RKO (cell line): ENCODE measurements around the gene MGAT2.
"Not testable (repeated sequence)": the region's sequence is repeated elsewhere in the genome, so short reads cannot be mapped to it uniquely, and the experiment has no call there.

Experiments used
- DNase-seq: peaks from one replicate; pipeline ENCODE4 v3.0.0-alpha.2; 2016; ENCODE audit warnings: low spot score

Gene MGAT2

GRCh38 chr14:49612671-49613070 lies 7.9 kb upstream of the MGAT2 start:
- no peak for DNase-seq

- DNase-seq, result no peak
Observed at GRCh38 chr14:49614196-49614595, 6.4 kb upstream of the MGAT2 start.

GRCh38 chr14:49615776-49616175 lies 4.8 kb upstream of the MGAT2 start:
- DNase-seq, result no peak

GRCh38 chr14:49617852-49618519 lies 2.6 kb upstream of the MGAT2 start:
- no peak for DNase-seq

- not testable (repeated sequence) for DNase-seq
Observed at GRCh38 chr14:49619273-49619672, 1.3 kb upstream of the MGAT2 start.

- peak; percentile 36 for DNase-seq
Observed at GRCh38 chr14:49619730-49620129, 869 bp upstream of the MGAT2 start.

- peak; percentile 80 for DNase-seq
Observed at GRCh38 chr14:49621114-49621881, 699 bp downstream of the MGAT2 start.

GRCh38 chr14:49622022-49622607 lies 1.5 kb downstream of the MGAT2 start:
- DNase-seq, result peak; percentile 57

GRCh38 chr14:49623387-49623786 lies 2.8 kb downstream of the MGAT2 start:
- peak; percentile 40 for DNase-seq

- DNase-seq, result no peak
Observed at GRCh38 chr14:49623941-49624839, 3.6 kb downstream of the MGAT2 start.

GRCh38 chr14:49633640-49634546 lies 13.3 kb downstream of the MGAT2 start:
- peak; percentile 94 for DNase-seq

- DNase-seq, result peak; percentile 88
Observed at GRCh38 chr14:49634547-49635334, 14.1 kb downstream of the MGAT2 start, which contains the start of gene DNAAF2. DNAAF2 (minus strand) TSS chr14:49635244; CDS start chr14:49635149, 95 bp downstream.

GRCh38 chr14:49636866-49637265 lies 16.3 kb downstream of the MGAT2 start:
- no peak for DNase-seq

- DNase-seq, result no peak
Observed at GRCh38 chr14:49637534-49638078, 17.0 kb downstream of the MGAT2 start.

- DNase-seq, result no peak
Observed at GRCh38 chr14:49640540-49641417, 20.2 kb downstream of the MGAT2 start.

- DNase-seq, result no peak
Observed at GRCh38 chr14:49641697-49642129, 21.1 kb downstream of the MGAT2 start.

GRCh38 chr14:49642163-49642562 lies 21.6 kb downstream of the MGAT2 start:
- no peak for DNase-seq

- DNase-seq, result no peak
Observed at GRCh38 chr14:49653508-49653907, 32.9 kb downstream of the MGAT2 start.

- no peak for DNase-seq
Observed at GRCh38 chr14:49654511-49654910, 33.9 kb downstream of the MGAT2 start.
